Lower leg skin (tissue), 4 donors: Measurements from ENCODE around the gene LRRC43. TPM values are rescaled to one million over a fixed set of nuclear protein-coding genes. Genes with fewer than 3 reads are reported as not detected.

Experiments
- DNase-seq, 2 donors: peaks; one replicate each; pipeline ENCODE4 v3.0.0-alpha.2; 2019; ENCODE audit warnings: low spot score in 2 of 2
- H3K4me3 ChIP-seq: fragments of 200-600 bp; sonication (generic); 2 replicates; pipeline ENCODE4 v1.5.1; 2017; ENCODE audit warnings: mild to moderate bottlenecking, low read depth; ENCODE audit not compliant: poor library complexity, severe bottlenecking
- POLR2A ChIP-seq, 2 donors: fragments of 450-650 bp; IDR thresholded peaks; one replicate each; pipeline ENCODE4 v1.6.1; 2016 to 2017; ENCODE audit warnings: antibody characterized with exemption in 2 of 2, mild to moderate bottlenecking in 1 of 2, moderate library complexity in 1 of 2
- WGBS, 2 donors: methylation state at CpG; one replicate each; pipeline ENCODE4 v1.1.5; 2018; 5-methylcytosine and 5-hydroxymethylcytosine counted together
- intact Hi-C: fragments of 100-400 bp; cut with DNase I; formaldehyde crosslinking; loops from one replicate; pipeline ENCODE4 v1.15.0; 2023; ENCODE audit warnings: low total_unique reads
- total RNA-seq, 4 donors: library from RNA; depleted of rRNA; stranded (reverse); fragments of >200 nt; gene quantifications; one replicate each; pipeline ENCODE4 v1.1.0, GENCODE V29; 2016
- TF ChIP-seq, protein P1 (sequence below), 3 donors: fragments of 450-650 bp; IDR thresholded peaks; one replicate each; pipeline ENCODE4 v1.5.1; 2016; ENCODE audit warnings: antibody characterized with exemption in 3 of 3, mild to moderate bottlenecking in 3 of 3, moderate library complexity in 2 of 3

Gene LRRC43
- total RNA-seq, 4 donors from 2014 or later = 1.2 to 2.3 TPM; not detected in 2

DNA sequence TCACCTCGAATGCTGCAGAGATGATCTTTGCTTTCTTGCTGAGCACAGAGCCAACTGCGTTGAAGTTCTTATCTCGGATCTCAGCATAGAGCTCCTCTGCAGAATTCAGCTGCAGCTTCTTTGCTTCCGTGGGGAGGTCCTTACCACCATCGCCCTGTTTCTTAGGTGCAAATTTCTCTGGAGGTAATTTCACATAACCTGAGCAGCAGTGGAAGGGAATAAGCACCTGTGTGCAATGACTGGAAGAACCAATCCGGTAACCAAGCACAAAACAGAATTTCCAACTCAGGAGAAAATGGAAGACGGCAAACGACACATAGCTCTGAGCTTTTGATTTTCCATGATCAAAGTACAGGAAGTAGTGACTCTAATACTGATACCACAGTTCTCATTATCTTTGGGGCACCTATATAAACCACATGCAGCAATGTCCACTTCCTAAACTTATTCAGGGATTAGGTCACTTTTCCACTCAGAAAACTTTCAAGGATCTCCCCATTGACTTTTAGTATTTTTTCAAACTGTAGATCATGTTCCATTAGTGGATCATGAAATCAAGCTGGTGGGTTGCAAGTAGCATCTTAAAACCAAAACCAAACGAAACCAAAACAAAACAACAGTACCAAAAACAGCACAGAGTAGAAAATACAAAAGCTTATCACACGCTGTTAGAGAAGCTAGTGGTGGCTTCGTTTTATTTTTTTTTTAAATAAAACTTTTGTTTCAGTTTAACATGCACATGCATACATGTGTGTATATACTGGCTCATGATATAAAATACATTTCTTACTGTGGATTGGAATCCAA, 61.8 kb downstream of the LRRC43 start:
- intact Hi-C loops = no loop called here
- TF ChIP-seq, protein P1, sequence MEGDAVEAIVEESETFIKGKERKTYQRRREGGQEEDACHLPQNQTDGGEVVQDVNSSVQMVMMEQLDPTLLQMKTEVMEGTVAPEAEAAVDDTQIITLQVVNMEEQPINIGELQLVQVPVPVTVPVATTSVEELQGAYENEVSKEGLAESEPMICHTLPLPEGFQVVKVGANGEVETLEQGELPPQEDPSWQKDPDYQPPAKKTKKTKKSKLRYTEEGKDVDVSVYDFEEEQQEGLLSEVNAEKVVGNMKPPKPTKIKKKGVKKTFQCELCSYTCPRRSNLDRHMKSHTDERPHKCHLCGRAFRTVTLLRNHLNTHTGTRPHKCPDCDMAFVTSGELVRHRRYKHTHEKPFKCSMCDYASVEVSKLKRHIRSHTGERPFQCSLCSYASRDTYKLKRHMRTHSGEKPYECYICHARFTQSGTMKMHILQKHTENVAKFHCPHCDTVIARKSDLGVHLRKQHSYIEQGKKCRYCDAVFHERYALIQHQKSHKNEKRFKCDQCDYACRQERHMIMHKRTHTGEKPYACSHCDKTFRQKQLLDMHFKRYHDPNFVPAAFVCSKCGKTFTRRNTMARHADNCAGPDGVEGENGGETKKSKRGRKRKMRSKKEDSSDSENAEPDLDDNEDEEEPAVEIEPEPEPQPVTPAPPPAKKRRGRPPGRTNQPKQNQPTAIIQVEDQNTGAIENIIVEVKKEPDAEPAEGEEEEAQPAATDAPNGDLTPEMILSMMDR (IDR thresholded peaks at IDR 0.05) = no peak
- TF ChIP-seq POLR2A (IDR thresholded peaks at IDR 0.05) = no peak
- no peak for DNase-seq
- 83% methylated on average over 11 of the region's 11 CpGs for WGBS, 2 donors
- H3K4me3 ChIP-seq = no peak overlapping the region

DNA sequence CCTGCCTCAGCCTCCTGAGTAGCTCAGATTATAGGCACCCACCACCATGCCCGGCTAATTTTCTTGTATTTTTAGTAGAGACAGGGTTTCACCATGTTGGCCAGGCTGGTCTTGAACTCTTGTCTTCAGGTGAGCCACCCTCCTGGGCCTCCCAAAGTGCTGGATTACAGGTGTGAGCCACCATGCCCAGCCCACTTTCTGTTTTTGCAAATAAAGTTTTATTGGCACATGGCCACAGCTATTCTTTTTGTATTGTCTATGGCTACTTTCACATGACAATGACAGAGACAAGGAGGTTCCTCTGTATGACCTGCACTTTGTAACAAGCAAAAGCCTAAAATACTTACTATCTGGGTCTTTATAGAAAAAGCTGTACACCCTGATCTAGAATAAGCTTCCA, 62.6 kb downstream of the LRRC43 start:
- TF ChIP-seq, protein P1 (IDR thresholded peaks at IDR 0.05) = no peak
- TF ChIP-seq POLR2A (IDR thresholded peaks at IDR 0.05) = no peak
- intact Hi-C loops = no loop called here
- no peak for DNase-seq
- H3K4me3 ChIP-seq = no peak overlapping the region
- WGBS, 2 donors = 92 to 93% methylated on average over 1 of the region's 1 CpG

DNA sequence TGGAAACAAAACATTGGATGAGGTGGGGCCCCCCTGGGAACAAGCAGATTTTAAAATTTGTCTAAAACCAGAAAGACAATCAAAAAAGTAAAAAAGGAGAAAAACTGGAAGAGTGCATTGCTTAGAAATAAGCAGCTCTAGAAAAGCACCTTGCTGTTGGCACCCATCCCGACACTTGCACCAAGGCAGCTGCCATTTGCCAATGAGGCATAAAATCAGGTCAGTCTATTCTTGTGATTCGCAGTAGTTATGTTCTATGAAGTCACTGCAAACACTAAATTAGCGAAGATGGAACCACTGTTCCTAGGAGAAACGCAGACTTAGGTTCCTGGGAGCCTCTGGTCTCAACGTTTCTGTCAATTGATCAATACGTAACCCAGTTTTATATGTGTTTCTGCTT, 67.1 kb downstream of the LRRC43 start:
- TF ChIP-seq POLR2A (IDR thresholded peaks at IDR 0.05) = no peak
- TF ChIP-seq, protein P1 (IDR thresholded peaks at IDR 0.05) = no peak
- intact Hi-C loops = no loop called here
- WGBS, 2 donors = 94 to 96% methylated on average over 6 of the region's 6 CpGs
- no peak for DNase-seq
- H3K4me3 ChIP-seq = no peak overlapping the region

DNA sequence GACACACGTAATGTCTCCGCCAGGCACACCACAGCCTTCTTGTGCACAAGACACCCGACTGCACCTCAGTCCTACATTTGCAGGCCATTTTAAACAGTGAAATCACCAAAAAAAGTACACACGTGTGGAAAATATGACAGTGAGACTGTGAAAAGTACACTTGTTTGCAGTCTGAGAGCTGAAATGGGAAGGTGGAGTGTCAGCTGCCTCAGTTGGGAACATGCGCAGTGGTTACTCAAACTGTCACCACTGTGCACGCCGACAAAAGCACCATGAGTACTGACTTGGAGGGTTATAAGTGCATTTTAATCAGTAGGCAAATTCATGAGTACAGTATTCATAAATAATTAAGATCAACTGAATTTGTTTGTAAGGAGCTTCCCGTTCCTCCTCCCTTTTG, 67.6 kb downstream of the LRRC43 start:
- TF ChIP-seq, protein P1 (IDR thresholded peaks at IDR 0.05) = no peak
- TF ChIP-seq POLR2A (IDR thresholded peaks at IDR 0.05) = no peak
- DNase-seq = no peak
- intact Hi-C loops = no loop called here
- H3K4me3 ChIP-seq = no peak overlapping the region
- WGBS, 2 donors = 96% methylated on average over 8 of the region's 8 CpGs

Other genes starting within 250 kb of the LRRC43 start
- gene BCL7A, start 161.2 kb upstream of the LRRC43 start, total RNA-seq = 10 to 100 TPM; 17.8 to 22.3 (median 18.9) TPM
- 10 to 100 TPM; 15.5 to 34.5 (median 19.8) TPM for gene MLXIP, start 104.4 kb upstream of the LRRC43 start, total RNA-seq
- gene IL31, start 8.9 kb upstream of the LRRC43 start, total RNA-seq = not detected
- 10 to 100 TPM in 1 of 4 donors, 1 to 10 TPM in 3; 7.4 to 14.9 (median 8.1) TPM for gene B3GNT4, start 20.6 kb downstream of the LRRC43 start, total RNA-seq
- 10 to 100 TPM; 35.5 to 43.9 (median 40.8) TPM for gene DIABLO, start 42.9 kb downstream of the LRRC43 start, total RNA-seq
- 10 to 100 TPM; 13.5 to 22.4 (median 17.3) TPM for gene VPS33A, start 83.4 kb downstream of the LRRC43 start, total RNA-seq
- 100 to 1,000 TPM; 118 to 164 (median 133) TPM for gene CLIP1, start 239.5 kb downstream of the LRRC43 start, total RNA-seq